ENCODE measurements around the gene PIGC.

DNA sequence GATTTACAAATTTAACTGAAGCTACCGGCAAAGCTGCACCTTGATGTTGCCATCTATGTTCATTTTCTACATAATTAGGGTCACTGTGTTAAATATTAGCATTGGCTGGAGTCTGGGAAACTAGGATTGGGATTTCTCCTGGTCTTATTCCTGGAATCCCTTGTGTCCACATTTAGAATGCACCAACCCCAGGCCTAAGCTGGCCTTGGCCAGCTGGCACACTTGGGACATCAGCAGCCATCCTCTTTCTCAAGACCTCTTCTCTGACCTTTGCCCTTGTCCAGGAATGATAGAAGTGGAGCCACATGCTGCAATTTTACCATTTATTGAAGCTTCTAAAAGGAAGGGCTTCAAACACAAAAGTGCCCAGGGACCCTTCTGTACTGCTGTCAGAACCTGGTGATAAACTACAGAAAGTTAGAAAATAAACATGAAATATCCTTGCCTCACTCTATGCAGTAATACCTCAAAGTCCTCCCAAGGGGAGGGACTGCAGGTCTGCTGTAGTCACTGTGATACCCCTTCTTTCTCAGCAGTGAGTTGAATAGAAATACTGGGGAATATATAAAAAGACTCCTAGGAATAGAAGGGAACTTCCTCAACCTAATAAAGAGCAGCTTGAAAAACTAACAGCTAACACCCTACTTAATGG is 13.7 kb upstream of the PIGC start:
- TF ChIP-seq CTCF (IDR thresholded peaks at IDR 0.05) (no peak), ZFX (IDR thresholded peaks at IDR 0.05; ENCODE audit: borderline replicate concordance) (no peak)
